Measurements from ENCODE around the gene SYPL1. TPM values are rescaled to one million over a fixed set of nuclear protein-coding genes. Genes with fewer than 3 reads are reported as not detected.

The SYPL1 gene
- total RNA-seq, 2 experiments from 2014 or later, result 21.9 to 24.1 TPM

DNA sequence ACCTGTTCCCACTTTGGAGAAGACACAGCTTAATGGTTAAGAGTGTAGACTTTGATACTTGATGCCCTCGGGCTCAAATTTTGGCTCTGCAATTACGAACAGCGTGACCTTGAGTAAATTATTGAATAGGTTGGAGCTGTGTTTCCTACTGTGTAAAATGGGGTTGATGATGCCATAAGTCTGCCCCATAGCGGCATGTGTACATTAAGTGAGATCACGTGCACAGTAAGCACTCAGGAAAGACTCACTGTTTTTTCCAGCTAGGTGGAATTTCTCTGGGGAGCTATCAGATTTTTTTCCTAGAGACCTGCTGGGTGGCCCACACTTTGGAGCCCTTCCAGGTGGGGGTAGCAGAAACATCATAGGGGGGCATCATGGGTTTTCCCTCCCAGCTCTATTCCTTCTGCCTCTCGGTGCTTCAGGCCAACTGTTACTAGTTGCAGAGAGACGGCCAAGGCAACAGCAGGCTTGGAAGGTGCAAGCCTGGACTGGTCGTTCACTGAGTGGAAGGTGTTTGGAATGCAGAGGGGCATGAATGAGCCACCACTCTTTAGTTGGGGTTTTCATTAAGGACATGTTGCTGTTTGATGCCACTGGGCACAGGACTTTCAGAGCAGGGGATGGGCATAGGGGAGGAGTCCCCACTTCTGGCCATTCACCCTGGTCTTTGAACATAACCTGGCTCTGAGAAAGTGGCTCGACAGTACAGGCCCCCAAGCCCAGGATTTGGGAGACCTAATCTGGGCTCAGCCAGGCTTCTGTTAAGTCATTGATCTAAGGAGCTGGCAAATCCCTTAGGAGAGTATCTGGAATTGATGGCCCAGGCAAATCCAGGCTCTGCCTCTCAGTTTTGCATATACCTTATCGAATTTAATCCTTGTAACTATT, 64.0 kb downstream of the SYPL1 start:
- ATAC-seq (no peak), DNase-seq (no peak)
- H3K36me3 Mint-ChIP-seq, result no peaks in the 10 kb centered on the region
- peaks cover 25% of the 10 kb centered on the region for H3K27me3 Mint-ChIP-seq
- H3K9me3 Mint-ChIP-seq (ENCODE audit: low read depth), result no peaks in the 10 kb centered on the region
- no peak overlapping the region for H3K4me3 Mint-ChIP-seq
- H3K4me1 Mint-ChIP-seq, result no peaks in the 10 kb centered on the region
- CTCF ChIA-PET, result interaction anchor here (1.1 to 3.9 kb wide), 5 partner anchors 9 to 294 kb away, joined by 3 to 17 read pairs (median 7); no protein-coding TSS in a partner anchor
- no peak overlapping the region for H3K27ac Mint-ChIP-seq

- H3K27ac Mint-ChIP-seq, result no peak overlapping the region
- ATAC-seq (no peak), DNase-seq (no peak)
- peaks cover 23% of the 10 kb centered on the region for H3K27me3 Mint-ChIP-seq
- H3K4me1 Mint-ChIP-seq, result no peaks in the 10 kb centered on the region
- H3K4me3 Mint-ChIP-seq, result no peak overlapping the region
- no peaks in the 10 kb centered on the region for H3K36me3 Mint-ChIP-seq
- CTCF ChIA-PET, result interaction anchor here (1.5 to 3.9 kb wide), 4 partner anchors 10 to 288 kb away, joined by 4 to 17 read pairs (median 8); no protein-coding TSS in a partner anchor
- H3K9me3 Mint-ChIP-seq (ENCODE audit: low read depth), result no peaks in the 10 kb centered on the region
These were observed 64.9 kb downstream of the SYPL1 start for GRCh38 chr7:106047184-106047583.

- Mint-ChIP-seq H3K27me3 (peaks cover 30% of the 10 kb centered on the region), H3K4me1 (no peaks in the 10 kb centered on the region), H3K4me3 (no peak overlapping the region), H3K27ac (no peak overlapping the region), H3K36me3 (no peaks in the 10 kb centered on the region), H3K9me3 (ENCODE audit: low read depth) (no peaks in the 10 kb centered on the region)
- DNase-seq, result no peak
- ATAC-seq, result no peak
- CTCF ChIA-PET, result interaction anchor here (3.9 kb wide), 1 partner anchor 108 kb away, joined by 17 read pairs; no protein-coding TSS in a partner anchor
These were observed 66.5 kb downstream of the SYPL1 start for GRCh38 chr7:106045586-106045985.

- H3K4me3 Mint-ChIP-seq, result no peak overlapping the region
- DNase-seq, result no peak
- no peaks in the 10 kb centered on the region for H3K4me1 Mint-ChIP-seq
- H3K27ac Mint-ChIP-seq, result no peak overlapping the region
- no peaks in the 10 kb centered on the region for H3K36me3 Mint-ChIP-seq
- peaks cover 32% of the 10 kb centered on the region for H3K27me3 Mint-ChIP-seq
- no peak for ATAC-seq
- CTCF ChIA-PET, result interaction anchor here (1.4 to 5.5 kb wide), 4 partner anchors 15 to 283 kb away, joined by 4 to 98 read pairs (median 10); no protein-coding TSS in a partner anchor
- H3K9me3 Mint-ChIP-seq (ENCODE audit: low read depth), result no peaks in the 10 kb centered on the region
These were observed 67.0 kb downstream of the SYPL1 start for GRCh38 chr7:106045139-106045538.

- CTCF ChIA-PET, result interaction anchor here (0.7 to 5.5 kb wide), 22 partner anchors 9 to 1066 kb away, joined by 3 to 98 read pairs (median 4); no protein-coding TSS in a partner anchor
- H3K9me3 Mint-ChIP-seq (ENCODE audit: low read depth), result no peaks in the 10 kb centered on the region
- H3K4me1 Mint-ChIP-seq, result no peaks in the 10 kb centered on the region
- ATAC-seq (no peak), DNase-seq (no peak)
- H3K27me3 Mint-ChIP-seq, result peaks cover 34% of the 10 kb centered on the region
- no peaks in the 10 kb centered on the region for H3K36me3 Mint-ChIP-seq
- H3K27ac Mint-ChIP-seq, result no peak overlapping the region
- H3K4me3 Mint-ChIP-seq, result no peak overlapping the region
These were observed 69.9 kb downstream of the SYPL1 start for GRCh38 chr7:106042196-106042611.

- H3K9me3 Mint-ChIP-seq (ENCODE audit: low read depth), result no peaks in the 10 kb centered on the region
- H3K36me3 Mint-ChIP-seq, result no peaks in the 10 kb centered on the region
- no peak overlapping the region for H3K4me3 Mint-ChIP-seq
- DNase-seq (peak; percentile 42), ATAC-seq (peak; percentile 29)
- H3K4me1 Mint-ChIP-seq, result no peaks in the 10 kb centered on the region
- no peak overlapping the region for H3K27ac Mint-ChIP-seq
- peaks cover 34% of the 10 kb centered on the region for H3K27me3 Mint-ChIP-seq
- CTCF ChIA-PET, result interaction anchor here (0.6 to 5.5 kb wide), 18 partner anchors 8 to 389 kb away, joined by 3 to 98 read pairs (median 5); no protein-coding TSS in a partner anchor
These were observed 70.9 kb downstream of the SYPL1 start for GRCh38 chr7:106041140-106041717.

Other genes starting within 250 kb of the SYPL1 start
- gene ATXN7L1, start 235.7 kb downstream of the SYPL1 start, total RNA-seq, result 1 to 10 TPM; 4.2 to 9.1 TPM
- gene CDHR3, start 149.0 kb downstream of the SYPL1 start, total RNA-seq, result under 1 TPM; 0.30 to 0.58 TPM
- 100 to 1,000 TPM in 1 of 2 experiments, 10 to 100 TPM in 1; 89.7 to 188 TPM for gene NAMPT, start 172.7 kb upstream of the SYPL1 start, total RNA-seq